T-helper 2 cell (primary cell): ENCODE measurements around the gene ANKRD11.

Experiments
- DNase-seq, 5 experiments: peaks; one replicate each; pipeline versions ENCODE4 v3.0.0 to v3.0.0-alpha.2; 2012 to 2022

The ANKRD11 gene

GRCh38 chr16:89378947-89379771 is 111.2 kb downstream of the ANKRD11 start:
- no peak for DNase-seq

- DNase-seq: no peak
These were observed 112.9 kb downstream of the ANKRD11 start for GRCh38 chr16:89377453-89377848.

GRCh38 chr16:89376812-89377452 is 113.4 kb downstream of the ANKRD11 start:
- no peak for DNase-seq

- DNase-seq: no peak
These were observed 114.7 kb downstream of the ANKRD11 start for GRCh38 chr16:89375686-89376085.

- no peak for DNase-seq
These were observed 115.3 kb downstream of the ANKRD11 start for GRCh38 chr16:89375021-89375420.

GRCh38 chr16:89374393-89374960 is 115.9 kb downstream of the ANKRD11 start:
- no peak for DNase-seq

GRCh38 chr16:89373355-89374110 is 116.8 kb downstream of the ANKRD11 start:
- no peak for DNase-seq

- DNase-seq: no peak
These were observed 118.3 kb downstream of the ANKRD11 start for GRCh38 chr16:89371968-89372634.

- no peak for DNase-seq
These were observed 119.0 kb downstream of the ANKRD11 start for GRCh38 chr16:89371386-89371785.

- DNase-seq: no peak
These were observed 119.8 kb downstream of the ANKRD11 start for GRCh38 chr16:89370601-89371000.

GRCh38 chr16:89370081-89370511 is 120.3 kb downstream of the ANKRD11 start:
- no peak for DNase-seq

- no peak for DNase-seq
These were observed 121.0 kb downstream of the ANKRD11 start for GRCh38 chr16:89369266-89369895.

- no peak for DNase-seq
These were observed 121.6 kb downstream of the ANKRD11 start for GRCh38 chr16:89368604-89369249.

GRCh38 chr16:89367538-89367915 is 122.8 kb downstream of the ANKRD11 start:
- DNase-seq: no peak

GRCh38 chr16:89366561-89367537 is 123.5 kb downstream of the ANKRD11 start:
- no peak for DNase-seq

GRCh38 chr16:89365996-89366395 is 124.4 kb downstream of the ANKRD11 start:
- no peak for DNase-seq

GRCh38 chr16:89365044-89365467 is 125.3 kb downstream of the ANKRD11 start:
- peak in 1 of 5 experiments; percentile 42 for DNase-seq

GRCh38 chr16:89364606-89365005 is 125.8 kb downstream of the ANKRD11 start:
- DNase-seq: no peak

GRCh38 chr16:89363621-89364393 is 126.6 kb downstream of the ANKRD11 start:
- DNase-seq: peak in 3 of 5 experiments; percentile 29 to 71 (median 44)
